GM12864 (cell line): Measurements from ENCODE around the gene HOXA3.

ENCODE experiments used
- DNase-seq: peaks from one replicate; pipeline ENCODE4 v3.0.0-alpha.2; 2011; ENCODE audit warnings: low read depth
- H3K4me3 ChIP-seq: 2 replicates; pipeline ENCODE4 v1.5.1; 2011; ENCODE audit warnings: mild to moderate bottlenecking, low read depth, low read length, control low read depth
- CTCF ChIP-seq: IDR thresholded peaks from 2 replicates; pipeline ENCODE4 v1.5.1; 2011; ENCODE audit warnings: low read depth, mild to moderate bottlenecking, moderate library complexity, low read length, control low read depth, inconsistent platforms; ENCODE audit errors: missing control alignments

The HOXA3 gene

GRCh38 chr7:27121684-27122076 lies 30.7 kb downstream of the HOXA3 start:
- no peak for DNase-seq
- no peak for TF ChIP-seq CTCF
- H3K4me3 ChIP-seq, result no peak overlapping the region

DNA sequence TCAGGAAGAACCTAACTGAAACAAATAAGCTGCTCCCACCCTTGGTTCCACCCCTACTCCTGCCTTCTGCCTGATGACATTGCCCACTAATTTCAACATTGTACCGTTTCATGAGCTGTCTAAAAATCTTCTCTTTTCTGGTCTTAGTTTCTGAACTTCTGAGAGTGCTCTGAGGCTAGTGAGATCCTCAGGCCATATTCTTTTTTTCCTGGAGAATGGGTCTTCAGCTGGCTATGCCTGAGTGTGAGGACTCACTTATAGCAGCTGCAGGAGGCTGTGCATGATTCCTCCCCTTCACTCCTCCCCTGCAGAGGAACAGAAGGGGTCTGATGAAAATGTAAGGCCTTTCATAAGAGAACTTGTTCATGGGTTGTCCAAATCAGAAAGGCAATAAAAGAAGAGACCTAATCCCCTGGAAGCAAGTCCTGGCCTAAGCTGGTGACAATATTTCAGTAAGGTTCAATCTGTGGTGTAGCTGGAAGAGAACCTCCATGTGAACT lies 32.9 kb downstream of the HOXA3 start:
- no peak overlapping the region for H3K4me3 ChIP-seq
- TF ChIP-seq CTCF, result no peak
- DNase-seq, result no peak

DNA sequence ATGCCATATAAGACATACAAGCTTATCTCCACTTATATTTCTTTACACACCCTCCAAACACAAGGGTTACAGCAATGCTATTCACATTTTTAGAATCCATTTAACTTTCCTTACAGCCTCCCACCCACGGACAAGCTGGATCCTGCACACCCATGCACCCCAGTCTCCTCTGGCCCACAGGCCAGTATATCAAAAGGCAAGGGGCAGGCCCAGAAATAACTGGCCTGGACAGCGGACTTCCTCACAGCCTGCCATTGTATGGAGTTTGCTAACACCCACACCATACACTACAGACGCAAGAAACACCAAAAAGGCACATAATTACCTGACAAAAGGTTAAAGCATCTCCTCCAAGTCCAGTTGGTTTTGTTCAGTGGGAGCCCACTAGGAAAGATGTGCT lies 33.8 kb downstream of the HOXA3 start:
- no peak for TF ChIP-seq CTCF
- H3K4me3 ChIP-seq, result no peak overlapping the region
- no peak for DNase-seq

GRCh38 chr7:27117887-27118491 lies 34.4 kb downstream of the HOXA3 start:
- TF ChIP-seq CTCF, result no peak
- DNase-seq, result no peak
- H3K4me3 ChIP-seq, result no peak overlapping the region

- no peak for DNase-seq
- TF ChIP-seq CTCF, result no peak
- no peak overlapping the region for H3K4me3 ChIP-seq
These were observed 35.2 kb downstream of the HOXA3 start for GRCh38 chr7:27116962-27117886.

- DNase-seq, result no peak
- no peak for TF ChIP-seq CTCF
- no peak overlapping the region for H3K4me3 ChIP-seq
These were observed 36.1 kb downstream of the HOXA3 start for GRCh38 chr7:27116031-27116961.
